ENCODE measurements around the gene SLC10A6. TPM values are rescaled to one million over a fixed set of nuclear protein-coding genes. Genes with fewer than 3 reads are reported as not detected.

Gene SLC10A6
- total RNA-seq, 3 donors from 2014 or later: not detected

DNA sequence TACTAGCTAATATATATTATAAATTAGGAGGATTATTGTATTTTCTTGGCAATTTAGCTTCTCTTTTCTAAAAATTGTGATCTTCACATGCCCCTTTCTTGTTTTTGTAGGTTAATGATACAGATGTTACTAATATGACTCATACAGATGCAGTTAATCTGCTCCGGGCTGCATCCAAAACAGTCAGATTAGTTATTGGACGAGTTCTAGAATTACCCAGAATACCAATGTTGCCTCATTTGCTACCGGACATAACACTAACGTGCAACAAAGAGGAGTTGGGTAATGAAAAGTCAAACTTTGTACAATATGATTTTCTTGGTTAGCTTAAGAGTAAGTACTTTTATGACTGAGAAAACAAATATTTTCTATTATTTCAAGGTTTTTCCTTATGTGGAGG, 74.1 kb downstream of the SLC10A6 start:
- ATAC-seq: no peak
- H3K36me3 Mint-ChIP-seq (ENCODE audit: insufficient read depth): peaks cover 2% of the 10 kb centered on the region

More for the DNA sequence above, 74.1 kb downstream of the SLC10A6 start:
- H3K9me3 Mint-ChIP-seq: no peaks in the 10 kb centered on the region
- H3K27me3 Mint-ChIP-seq (ENCODE audit: low read depth): peaks cover 4% of the 10 kb centered on the region
- no peak overlapping the region for H3K4me3 Mint-ChIP-seq
- no peak for DNase-seq
- no peaks in the 10 kb centered on the region for H3K4me1 Mint-ChIP-seq (ENCODE audit: low read depth)

Other genes with a start within 250 kb of the SLC10A6 start
- not detected for gene C4orf36, start 43.0 kb upstream of the SLC10A6 start, total RNA-seq
- 10 to 100 TPM; 20.0 to 35.5 (median 26.5) TPM for gene AFF1, start 85.6 kb upstream of the SLC10A6 start, total RNA-seq

All from activated T-cell treated with anti-CD3 and anti-CD28 coated beads, Interleukin-2, amount 50 U/mL, for 4 hours (primary cell).